ELR (cell line): ENCODE results near the gene OR2D3.
A peak's percentile ranks its signal among the peaks of the same experiment; 100 is the strongest.
"Not testable (repeated sequence)": the region's sequence is repeated elsewhere in the genome, so short reads cannot be mapped to it uniquely, and the experiment has no call there.

Source experiments
- DNase-seq: peaks from one replicate; pipeline ENCODE4 v3.0.0-alpha.2; 2015; ENCODE audit warnings: low read depth

Gene OR2D3

GRCh38 chr11:6928916-6929315 is 8.1 kb downstream of the OR2D3 start:
- no peak for DNase-seq

- no peak for DNase-seq
Measured at GRCh38 chr11:6931146-6931713, 10.4 kb downstream of the OR2D3 start.

GRCh38 chr11:6932145-6932544 is 11.3 kb downstream of the OR2D3 start:
- DNase-seq: no peak

- no peak for DNase-seq
Measured at GRCh38 chr11:6941970-6942369, 21.2 kb downstream of the OR2D3 start.

GRCh38 chr11:6943131-6943530 is 22.3 kb downstream of the OR2D3 start:
- DNase-seq: no peak

GRCh38 chr11:6954248-6954647 is 33.4 kb downstream of the OR2D3 start:
- DNase-seq: not testable (repeated sequence)

GRCh38 chr11:6962141-6962540 is 41.3 kb downstream of the OR2D3 start:
- DNase-seq: no peak

- DNase-seq: no peak
Measured at GRCh38 chr11:6962673-6963072, 41.9 kb downstream of the OR2D3 start.

GRCh38 chr11:6968816-6969215 is 48.0 kb downstream of the OR2D3 start:
- DNase-seq: peak; percentile 62

GRCh38 chr11:6969854-6970253 is 49.1 kb downstream of the OR2D3 start:
- not testable (repeated sequence) for DNase-seq
